Measurements from ENCODE around the gene C9orf78.

The C9orf78 gene

DNA sequence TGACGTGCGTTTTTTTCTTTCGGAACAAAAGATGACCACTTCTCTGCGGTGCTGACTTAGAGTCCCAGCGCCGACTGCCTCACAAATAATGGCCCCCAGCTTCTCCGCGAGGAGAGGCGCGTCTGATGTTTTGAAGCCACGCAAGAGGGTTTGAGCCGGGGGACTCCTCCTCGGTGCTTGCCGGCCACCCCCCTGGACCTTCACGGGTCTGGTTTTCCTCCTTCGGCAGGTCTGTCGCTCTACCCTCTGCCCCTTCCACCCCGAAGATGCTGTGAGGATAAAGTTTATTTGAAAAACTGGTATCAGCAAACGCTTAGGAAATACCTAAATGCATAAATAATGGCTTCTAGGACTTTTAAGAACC is 767 bp upstream of the C9orf78 start:
- H3K36me3 ChIP-seq (ENCODE audit: control insufficient read depth, insufficient read depth, low read length), result peaks cover 23% of the 10 kb centered on the region
- H3K9ac ChIP-seq (ENCODE audit: low read length), result peak overlapping the region; percentile 66
- H3K27ac ChIP-seq (ENCODE audit: low read depth, low read length), result peak overlapping the region; percentile 58; the same call in 1 of the 2 replicates
- H3K9me3 ChIP-seq (ENCODE audit: control insufficient read depth, insufficient read depth, low read depth, low read length), result no peaks in the 10 kb centered on the region
- H3K4me1 ChIP-seq (ENCODE audit: control insufficient read depth, insufficient read depth, low read length), result peaks cover 32% of the 10 kb centered on the region
- H3K4me3 ChIP-seq (ENCODE audit: low read depth, low read length), result peak overlapping the region; percentile 95
- H3K27me3 ChIP-seq (ENCODE audit: control insufficient read depth, insufficient read depth, low read length), result no peaks in the 10 kb centered on the region

DNA sequence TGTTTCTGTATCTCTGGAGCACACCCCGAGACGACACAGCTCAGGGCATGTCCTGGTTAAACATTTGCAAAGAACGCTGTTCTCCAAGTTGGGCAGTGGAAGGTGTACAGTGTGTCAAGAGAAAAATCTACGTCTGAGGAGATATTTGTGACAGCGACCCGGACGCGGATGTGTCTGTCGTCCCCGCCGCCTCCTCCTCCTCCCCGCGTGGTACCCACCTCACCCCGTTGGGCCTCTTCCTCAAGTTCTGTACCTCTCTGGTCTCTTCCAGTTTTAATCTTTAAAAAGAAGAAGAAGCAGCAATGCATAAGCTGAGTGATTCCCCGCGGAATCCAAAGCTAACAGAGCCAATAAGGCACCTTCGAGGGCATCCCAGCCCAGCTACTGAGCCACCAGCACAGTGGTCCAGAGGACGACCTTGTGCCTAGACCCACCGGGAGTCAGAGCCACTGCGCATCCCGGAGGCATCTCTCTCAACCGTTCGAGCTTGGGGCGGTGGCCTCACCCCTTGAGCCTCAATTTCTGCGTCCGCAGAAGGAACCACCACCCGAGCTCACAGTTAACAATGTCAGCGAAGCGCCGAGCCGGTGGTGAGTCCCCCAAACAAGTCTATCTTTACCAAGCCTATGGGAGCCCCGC is 467 bp downstream of the C9orf78 start:
- H3K9ac ChIP-seq (ENCODE audit: low read length), result peak overlapping the region; percentile 67
- peak overlapping the region; percentile 95 for H3K4me3 ChIP-seq (ENCODE audit: low read depth, low read length)
- H3K27ac ChIP-seq (ENCODE audit: low read depth, low read length), result no peak overlapping the region
- H3K27me3 ChIP-seq (ENCODE audit: control insufficient read depth, insufficient read depth, low read length), result no peaks in the 10 kb centered on the region
- H3K4me1 ChIP-seq (ENCODE audit: control insufficient read depth, insufficient read depth, low read length), result peaks cover 29% of the 10 kb centered on the region
- H3K36me3 ChIP-seq (ENCODE audit: control insufficient read depth, insufficient read depth, low read length), result peaks cover 35% of the 10 kb centered on the region
- no peaks in the 10 kb centered on the region for H3K9me3 ChIP-seq (ENCODE audit: control insufficient read depth, insufficient read depth, low read depth, low read length)

DNA sequence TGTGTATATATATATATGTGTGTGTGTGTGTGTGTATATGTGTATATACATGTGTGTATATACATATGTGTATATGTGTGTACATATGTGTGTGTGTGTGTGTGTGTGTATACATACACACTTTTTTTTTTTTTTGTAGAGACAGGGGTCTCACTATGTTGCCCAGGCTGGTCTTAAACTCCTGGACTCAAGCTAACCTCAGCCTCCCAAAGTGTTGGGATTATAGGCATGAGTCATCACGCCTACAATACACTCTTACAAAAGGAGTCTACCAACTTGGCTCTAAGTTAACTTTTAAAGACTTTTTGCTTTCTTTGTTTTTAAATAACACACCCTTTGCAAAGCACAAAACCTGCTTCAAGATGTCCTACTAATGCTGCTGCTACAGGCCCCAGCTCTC is 2.1 kb downstream of the C9orf78 start:
- Histone ChIP-seq H3K36me3 (ENCODE audit: control insufficient read depth, insufficient read depth, low read length) (peaks cover 49% of the 10 kb centered on the region), H3K9ac (ENCODE audit: low read length) (no peak overlapping the region), H3K4me3 (ENCODE audit: low read depth, low read length) (no peak overlapping the region), H3K27me3 (ENCODE audit: control insufficient read depth, insufficient read depth, low read length) (no peaks in the 10 kb centered on the region), H3K9me3 (ENCODE audit: control insufficient read depth, insufficient read depth, low read depth, low read length) (no peaks in the 10 kb centered on the region), H3K4me1 (ENCODE audit: control insufficient read depth, insufficient read depth, low read length) (peaks cover 17% of the 10 kb centered on the region), H3K27ac (ENCODE audit: low read depth, low read length) (no peak overlapping the region)

DNA sequence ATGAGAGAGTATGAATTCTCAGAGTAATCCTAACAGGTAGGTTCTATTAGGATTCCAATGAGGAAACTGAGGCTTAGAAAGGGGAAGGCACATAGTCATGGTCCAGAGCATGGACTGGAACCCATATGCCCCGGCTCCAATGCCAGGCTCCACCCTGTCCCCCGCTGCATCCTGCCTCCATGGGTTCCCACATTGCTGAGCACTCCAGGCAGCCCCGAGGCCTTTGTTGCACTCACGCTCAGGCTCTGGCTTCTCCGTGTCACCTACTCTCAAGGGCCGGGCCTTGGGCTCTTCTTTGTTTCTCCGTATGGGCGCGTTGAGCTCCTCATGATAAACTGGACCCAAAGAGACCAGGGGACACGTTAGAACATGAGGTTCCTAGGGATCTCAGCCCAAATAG is 6.1 kb downstream of the C9orf78 start:
- Histone ChIP-seq H3K36me3 (ENCODE audit: control insufficient read depth, insufficient read depth, low read length) (peaks cover 60% of the 10 kb centered on the region), H3K27me3 (ENCODE audit: control insufficient read depth, insufficient read depth, low read length) (no peaks in the 10 kb centered on the region)

DNA sequence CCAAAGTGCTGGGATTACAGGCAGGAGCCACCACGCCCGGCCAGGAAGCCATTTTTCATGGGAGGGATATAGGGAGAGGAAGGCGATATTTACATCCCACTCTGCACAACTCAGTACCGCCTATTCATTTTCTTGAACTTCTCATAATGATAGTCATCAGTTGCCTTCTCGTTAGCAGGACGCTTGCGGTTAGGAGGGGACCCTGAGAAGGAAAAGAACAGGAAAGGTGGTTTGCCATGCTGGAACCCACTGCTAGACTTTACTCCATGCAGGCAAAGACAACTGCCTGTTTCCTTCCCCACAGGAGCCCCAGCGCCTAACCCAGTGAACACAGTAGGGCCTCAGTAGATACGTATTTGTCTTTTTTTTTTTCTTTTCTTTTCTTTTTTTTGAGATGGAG is 7.0 kb downstream of the C9orf78 start:
- Histone ChIP-seq H3K9ac (ENCODE audit: low read length) (no peak overlapping the region), H3K4me1 (ENCODE audit: control insufficient read depth, insufficient read depth, low read length) (no peaks in the 10 kb centered on the region), H3K36me3 (ENCODE audit: control insufficient read depth, insufficient read depth, low read length) (peaks cover 55% of the 10 kb centered on the region), H3K4me3 (ENCODE audit: low read depth, low read length) (no peak overlapping the region), H3K9me3 (ENCODE audit: control insufficient read depth, insufficient read depth, low read depth, low read length) (no peaks in the 10 kb centered on the region), H3K27ac (ENCODE audit: low read depth, low read length) (no peak overlapping the region), H3K27me3 (ENCODE audit: control insufficient read depth, insufficient read depth, low read length) (no peaks in the 10 kb centered on the region)

More for the DNA sequence above, 6.1 kb downstream of the C9orf78 start:
- H3K4me3 ChIP-seq (ENCODE audit: low read depth, low read length), result no peak overlapping the region
- H3K9ac ChIP-seq (ENCODE audit: low read length), result no peak overlapping the region
- no peak overlapping the region for H3K27ac ChIP-seq (ENCODE audit: low read depth, low read length)
- H3K9me3 ChIP-seq (ENCODE audit: control insufficient read depth, insufficient read depth, low read depth, low read length), result no peaks in the 10 kb centered on the region
- no peaks in the 10 kb centered on the region for H3K4me1 ChIP-seq (ENCODE audit: control insufficient read depth, insufficient read depth, low read length)

DNA sequence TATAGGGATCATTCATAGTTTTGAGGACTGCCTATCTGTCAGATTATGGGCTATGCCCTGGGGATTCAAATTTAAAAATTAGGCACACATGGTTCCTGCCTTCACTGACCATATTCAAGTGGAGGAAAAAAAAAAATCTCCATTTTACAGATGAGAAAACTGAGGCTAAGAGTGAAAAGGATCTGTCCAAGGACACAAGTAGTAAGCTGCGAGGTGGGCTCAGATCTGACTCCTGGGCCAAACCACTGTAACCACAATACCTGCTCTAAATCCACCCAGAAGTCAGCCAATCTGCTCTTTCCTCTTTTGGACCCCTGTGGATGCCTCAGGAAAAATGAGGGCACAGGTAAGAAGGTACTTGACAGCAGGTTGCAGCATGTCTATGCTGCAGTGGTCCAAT is 8.3 kb downstream of the C9orf78 start:
- no peak overlapping the region for H3K4me3 ChIP-seq (ENCODE audit: low read depth, low read length)
- H3K27ac ChIP-seq (ENCODE audit: low read depth, low read length), result no peak overlapping the region
- H3K9ac ChIP-seq (ENCODE audit: low read length), result no peak overlapping the region
- H3K27me3 ChIP-seq (ENCODE audit: control insufficient read depth, insufficient read depth, low read length), result no peaks in the 10 kb centered on the region
- peaks cover 53% of the 10 kb centered on the region for H3K36me3 ChIP-seq (ENCODE audit: control insufficient read depth, insufficient read depth, low read length)
- H3K9me3 ChIP-seq (ENCODE audit: control insufficient read depth, insufficient read depth, low read depth, low read length), result no peaks in the 10 kb centered on the region
- no peaks in the 10 kb centered on the region for H3K4me1 ChIP-seq (ENCODE audit: control insufficient read depth, insufficient read depth, low read length)

DNA sequence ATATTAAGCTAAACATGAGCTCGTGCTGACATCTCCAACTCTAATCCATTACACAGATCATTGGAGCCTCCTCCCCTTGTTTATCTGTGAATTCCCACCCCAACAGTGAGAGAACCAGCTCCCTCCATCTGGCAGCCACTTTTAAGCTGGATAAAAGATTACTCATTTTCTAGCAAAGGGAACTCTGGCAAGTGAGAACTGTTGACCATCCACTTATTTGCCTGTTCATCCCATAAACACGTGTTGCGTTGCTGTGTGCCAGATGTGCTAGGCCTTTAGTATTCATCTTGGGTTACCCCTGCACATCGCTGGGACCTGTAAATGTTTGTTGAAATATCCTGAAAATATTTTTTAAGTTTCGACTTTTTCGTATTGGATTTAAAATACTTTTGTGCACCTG is 8.7 kb downstream of the C9orf78 start:
- Histone ChIP-seq H3K9ac (ENCODE audit: low read length) (no peak overlapping the region), H3K4me3 (ENCODE audit: low read depth, low read length) (no peak overlapping the region), H3K27ac (ENCODE audit: low read depth, low read length) (no peak overlapping the region), H3K36me3 (ENCODE audit: control insufficient read depth, insufficient read depth, low read length) (peaks cover 53% of the 10 kb centered on the region), H3K27me3 (ENCODE audit: control insufficient read depth, insufficient read depth, low read length) (no peaks in the 10 kb centered on the region), H3K9me3 (ENCODE audit: control insufficient read depth, insufficient read depth, low read depth, low read length) (no peaks in the 10 kb centered on the region), H3K4me1 (ENCODE audit: control insufficient read depth, insufficient read depth, low read length) (no peaks in the 10 kb centered on the region)

DNA sequence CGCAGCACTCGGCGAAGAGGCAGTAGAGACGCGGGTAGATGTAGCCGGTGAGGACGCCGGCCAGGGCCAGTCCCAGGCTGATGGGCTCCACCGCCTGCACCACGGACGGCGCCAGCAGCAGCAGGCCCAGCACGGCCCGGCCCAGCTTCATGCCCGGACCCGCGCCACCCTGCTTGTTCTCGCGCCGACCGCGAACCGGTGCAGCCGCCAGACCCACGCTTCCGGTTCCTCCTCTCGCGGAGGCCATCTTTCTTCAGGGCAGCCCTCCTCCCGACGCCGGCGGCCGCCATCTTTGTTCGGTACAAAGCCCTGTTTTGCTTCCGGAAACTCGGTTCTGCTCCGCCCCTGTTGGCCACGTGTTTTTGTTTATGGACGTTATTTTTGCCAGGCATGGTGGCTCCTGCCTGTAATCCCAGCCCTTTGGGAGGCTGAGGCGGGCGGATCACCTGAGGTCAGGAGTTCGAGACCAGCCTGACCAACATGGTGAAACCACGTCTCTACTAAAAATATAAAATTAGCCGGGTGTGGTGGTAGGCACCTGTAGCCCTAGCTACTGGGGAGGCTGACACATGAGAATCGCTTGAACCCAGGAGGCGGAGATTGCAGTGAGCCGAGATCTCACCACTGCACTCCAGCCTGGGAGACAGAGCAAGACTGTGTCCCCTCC is 11.0 kb downstream of the C9orf78 start, which contains the start of gene TOR1A:
Gene TOR1A (minus strand): TSS at position 202 of the 667 bp plus-strand sequence. CDS start 51 bp downstream, at position 151.
- H3K4me3 ChIP-seq (ENCODE audit: low read depth, low read length), result peak within 1 kb of the TSS; percentile 84
- no peak within 1 kb of the TSS; the same call in 1 of the 2 replicates for H3K27ac ChIP-seq (ENCODE audit: low read depth, low read length)
- H3K9ac ChIP-seq (ENCODE audit: low read length), result peak within 1 kb of the TSS; percentile 96
- H3K9me3 ChIP-seq (ENCODE audit: control insufficient read depth, insufficient read depth, low read depth, low read length), result no peaks in the 10 kb centered on the region
- peaks cover 48% of the 10 kb centered on the region for H3K36me3 ChIP-seq (ENCODE audit: control insufficient read depth, insufficient read depth, low read length)
- H3K4me1 ChIP-seq (ENCODE audit: control insufficient read depth, insufficient read depth, low read length), result no peaks in the 10 kb centered on the region
- H3K27me3 ChIP-seq (ENCODE audit: control insufficient read depth, insufficient read depth, low read length), result no peaks in the 10 kb centered on the region

DNA sequence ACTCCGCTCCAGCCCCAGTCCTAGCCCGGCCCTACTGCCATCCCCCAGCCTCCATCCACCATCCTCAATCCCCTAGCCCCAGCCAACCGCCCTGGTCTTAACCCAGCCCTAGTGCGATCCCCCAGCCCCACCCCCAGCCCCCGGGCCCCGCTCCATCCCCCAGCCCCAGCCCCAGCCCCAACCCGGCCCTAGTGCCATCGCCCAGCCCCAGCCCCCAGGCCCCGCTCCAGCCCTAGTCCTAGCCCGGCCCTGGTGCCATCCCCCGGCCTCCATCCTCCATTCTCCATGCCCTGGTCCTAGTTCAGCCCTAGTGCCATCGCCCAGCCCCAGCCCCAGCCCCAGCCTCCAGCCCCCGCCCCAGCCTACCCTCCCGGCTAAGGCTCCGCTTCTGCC is 11.5 kb downstream of the C9orf78 start:
- Histone ChIP-seq H3K9me3 (ENCODE audit: control insufficient read depth, insufficient read depth, low read depth, low read length) (no peaks in the 10 kb centered on the region), H3K36me3 (ENCODE audit: control insufficient read depth, insufficient read depth, low read length) (peaks cover 48% of the 10 kb centered on the region)

DNA sequence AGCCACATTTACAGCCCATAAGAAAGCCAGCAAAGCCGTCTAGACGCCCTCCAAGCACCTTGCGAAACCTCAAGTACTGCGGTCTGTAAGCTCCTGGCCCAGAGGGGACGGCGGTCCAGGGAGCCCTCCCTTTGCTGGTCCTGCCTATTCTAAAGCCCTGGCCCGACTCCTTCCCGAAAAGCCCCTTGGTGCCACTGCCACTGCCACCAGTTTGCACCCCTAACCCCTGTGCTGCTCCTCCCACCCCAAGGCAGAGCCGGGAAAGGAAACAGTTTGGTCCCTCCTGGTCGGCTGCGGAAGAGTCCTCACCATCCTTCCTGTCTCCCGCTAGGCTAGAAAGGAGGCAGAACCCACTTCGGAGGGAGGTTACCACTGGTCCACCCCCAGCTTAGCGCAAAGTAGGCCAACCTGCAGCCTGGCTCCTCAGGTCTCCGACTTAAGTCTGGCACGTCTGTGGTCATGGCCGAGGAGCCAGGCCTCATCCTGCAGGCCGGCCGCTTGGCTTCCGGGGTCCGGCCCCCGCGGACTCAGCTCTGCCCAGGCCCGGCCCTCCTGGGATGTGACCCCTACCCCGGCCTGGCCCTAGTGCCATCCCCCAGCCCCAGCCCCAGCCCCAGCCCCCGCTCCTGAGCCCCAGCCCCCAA is 12.1 kb downstream of the C9orf78 start:
- Histone ChIP-seq H3K9me3 (ENCODE audit: control insufficient read depth, insufficient read depth, low read depth, low read length) (no peaks in the 10 kb centered on the region), H3K27me3 (ENCODE audit: control insufficient read depth, insufficient read depth, low read length) (no peaks in the 10 kb centered on the region), H3K9ac (ENCODE audit: low read length) (peak overlapping the region; percentile 96), H3K4me3 (ENCODE audit: low read depth, low read length) (peak overlapping the region; percentile 84), H3K4me1 (ENCODE audit: control insufficient read depth, insufficient read depth, low read length) (no peaks in the 10 kb centered on the region), H3K27ac (ENCODE audit: low read depth, low read length) (no peak overlapping the region), H3K36me3 (ENCODE audit: control insufficient read depth, insufficient read depth, low read length) (peaks cover 50% of the 10 kb centered on the region)

More for the DNA sequence above, 11.5 kb downstream of the C9orf78 start:
- H3K27ac ChIP-seq (ENCODE audit: low read depth, low read length), result no peak overlapping the region; the same call in 1 of the 2 replicates
- no peaks in the 10 kb centered on the region for H3K4me1 ChIP-seq (ENCODE audit: control insufficient read depth, insufficient read depth, low read length)
- no peaks in the 10 kb centered on the region for H3K27me3 ChIP-seq (ENCODE audit: control insufficient read depth, insufficient read depth, low read length)
- H3K4me3 ChIP-seq (ENCODE audit: low read depth, low read length), result peak overlapping the region; percentile 84
- peak overlapping the region; percentile 96 for H3K9ac ChIP-seq (ENCODE audit: low read length)
